Umbilical cord (tissue), 2 donors: Measurements from ENCODE around the gene FMN2. TPM values are rescaled to one million over a fixed set of nuclear protein-coding genes. Genes with fewer than 3 reads are reported as not detected.
"Not testable (repeated sequence)": the region's sequence is repeated elsewhere in the genome, so short reads cannot be mapped to it uniquely, and the experiment has no call there.

Experiments used
- DNase-seq: peaks from one replicate; pipeline ENCODE4 v3.0.0-alpha.2; 2015; ENCODE audit warnings: low spot score
- total RNA-seq: library from RNA; depleted of rRNA; stranded (reverse); fragments of >200 nt; gene quantifications from one replicate; pipeline ENCODE4 v1.2.3, GENCODE V29; 2014; ENCODE audit warnings: low replicate concordance; ENCODE audit not compliant: insufficient read depth

Gene FMN2
- total RNA-seq, 1 donor from 2014 or later = 6.5 TPM

DNA sequence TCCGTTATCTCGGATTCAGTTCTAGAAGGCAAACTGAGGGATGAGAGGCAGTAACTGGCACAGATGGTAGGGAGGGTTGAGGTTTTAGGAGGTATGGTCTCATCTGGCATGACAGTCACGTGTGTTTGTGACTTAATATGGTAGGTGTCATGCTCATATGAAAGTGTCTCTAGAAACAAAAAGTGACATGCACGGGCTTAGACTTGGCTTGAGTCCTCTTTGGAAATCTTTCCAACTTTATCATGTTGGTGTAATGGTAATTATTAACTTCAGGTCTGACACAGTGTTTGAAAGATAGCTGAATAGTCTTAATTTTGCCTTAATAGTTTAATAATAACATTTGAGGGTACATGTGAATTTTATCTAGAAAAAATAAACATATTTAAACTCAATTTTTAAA, 218.1 kb downstream of the FMN2 start:
- no peak for DNase-seq

- DNase-seq = peak; percentile 23
Observed at GRCh38 chr1:240310226-240310925, 218.7 kb downstream of the FMN2 start.

GRCh38 chr1:240312872-240313271, 221.2 kb downstream of the FMN2 start:
- no peak for DNase-seq

GRCh38 chr1:240314845-240315801, 223.4 kb downstream of the FMN2 start:
- no peak for DNase-seq

- no peak for DNase-seq
Observed at GRCh38 chr1:240319998-240320397, 228.3 kb downstream of the FMN2 start.

GRCh38 chr1:240320659-240321058, 229.0 kb downstream of the FMN2 start:
- DNase-seq = no peak

GRCh38 chr1:240322943-240323342, 231.3 kb downstream of the FMN2 start:
- no peak for DNase-seq

GRCh38 chr1:240328382-240328781, 236.7 kb downstream of the FMN2 start:
- DNase-seq = not testable (repeated sequence)

DNA sequence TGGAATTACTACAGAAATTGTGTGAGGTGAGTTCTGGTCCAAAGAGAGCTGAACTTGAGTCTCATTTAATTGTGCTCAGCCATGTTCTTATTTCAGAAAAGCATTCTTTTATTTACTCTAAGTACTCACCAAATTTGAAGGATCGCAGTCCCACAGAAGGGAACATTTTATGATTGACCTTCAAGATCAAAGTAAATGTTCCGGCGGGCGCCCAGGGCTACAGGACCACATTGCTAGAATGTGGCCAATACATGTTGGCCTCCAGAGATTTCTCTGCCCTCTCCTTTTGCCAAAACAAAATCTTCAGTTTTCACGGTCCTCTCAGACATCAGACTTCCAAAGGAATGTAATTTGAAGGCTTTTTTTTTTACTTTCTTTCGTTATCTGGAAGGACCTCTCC, 237.8 kb downstream of the FMN2 start:
- no peak for DNase-seq

DNA sequence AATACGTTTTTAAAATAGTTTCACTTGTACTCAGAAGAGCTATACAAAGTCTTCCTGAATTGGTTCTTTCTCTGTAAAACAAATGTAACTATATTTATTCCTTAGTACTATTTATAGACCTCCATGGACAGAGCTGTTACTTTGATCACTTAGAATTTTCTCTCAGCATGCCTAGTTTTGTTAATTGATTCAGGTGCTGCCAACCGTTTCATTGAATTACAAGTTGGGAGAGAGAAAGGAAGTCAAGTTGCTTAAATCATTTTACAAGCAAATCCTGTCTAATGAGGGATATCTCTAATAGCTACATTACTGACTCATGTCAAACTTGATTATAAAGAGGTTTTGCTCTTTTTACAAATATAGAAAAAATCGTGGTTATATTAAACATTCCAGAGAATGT, 241.0 kb downstream of the FMN2 start:
- DNase-seq = no peak

GRCh38 chr1:240337781-240338180, 246.1 kb downstream of the FMN2 start:
- DNase-seq = peak; percentile 62

GRCh38 chr1:240338837-240339236, 247.2 kb downstream of the FMN2 start:
- DNase-seq = no peak

DNA sequence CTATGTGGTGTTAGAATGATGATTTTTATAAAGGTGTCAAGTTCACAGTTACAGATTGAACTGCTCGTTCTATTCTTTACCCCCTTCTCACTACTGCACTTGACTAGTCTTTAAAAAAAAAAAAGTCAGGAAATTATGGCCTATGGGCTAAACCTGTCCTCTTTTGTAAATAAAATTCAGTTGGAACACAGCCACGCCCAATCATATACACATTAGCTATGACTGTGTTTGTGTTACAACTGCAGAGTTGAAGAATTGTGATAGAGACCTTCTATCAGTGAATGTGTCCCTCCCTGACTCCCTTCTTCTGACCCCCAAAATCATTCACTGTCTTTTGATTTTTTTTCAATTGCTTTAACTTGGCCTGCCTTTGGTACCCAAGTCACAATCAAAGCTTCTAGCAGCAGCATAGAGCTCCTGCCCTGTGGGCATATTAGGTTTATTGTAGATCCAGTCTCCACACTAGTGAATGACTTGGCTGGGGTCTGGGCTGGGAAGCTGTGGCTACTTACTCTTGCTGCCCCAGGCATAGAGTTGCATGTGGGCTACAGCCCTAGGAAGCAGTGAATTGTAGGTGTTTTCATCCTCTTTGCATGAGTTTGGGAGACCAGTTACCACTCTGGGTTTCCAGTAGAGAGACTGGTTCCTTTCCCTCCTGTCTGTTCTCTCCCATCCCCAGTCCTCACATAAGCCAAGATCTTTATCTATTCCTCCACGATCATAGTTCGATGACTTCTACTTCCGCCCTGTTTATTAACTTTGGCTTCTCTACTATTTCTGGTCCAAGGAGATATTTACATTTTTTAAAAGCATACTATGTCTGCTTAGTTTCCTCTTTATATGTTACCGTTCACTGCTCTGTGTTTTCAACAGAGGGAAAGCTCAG, 249.9 kb downstream of the FMN2 start:
- no peak for DNase-seq

DNA sequence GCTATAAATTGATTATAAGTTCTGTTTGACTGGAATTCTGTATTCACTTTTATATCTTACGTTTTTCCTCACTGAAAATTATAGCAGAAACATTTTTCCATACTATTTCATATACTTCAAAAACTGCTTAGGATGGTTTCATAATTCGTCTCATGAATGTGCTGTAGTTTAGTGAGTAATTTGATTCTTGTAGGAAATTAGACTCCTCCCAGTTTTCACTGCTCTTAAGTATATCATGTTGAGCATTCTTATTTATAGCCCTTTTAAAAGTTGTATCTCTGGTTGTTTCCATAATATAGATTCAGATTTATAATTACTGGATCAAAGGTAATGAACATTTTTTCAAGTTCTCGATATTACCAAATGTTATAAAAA, 250.6 kb downstream of the FMN2 start:
- DNase-seq = no peak

DNA sequence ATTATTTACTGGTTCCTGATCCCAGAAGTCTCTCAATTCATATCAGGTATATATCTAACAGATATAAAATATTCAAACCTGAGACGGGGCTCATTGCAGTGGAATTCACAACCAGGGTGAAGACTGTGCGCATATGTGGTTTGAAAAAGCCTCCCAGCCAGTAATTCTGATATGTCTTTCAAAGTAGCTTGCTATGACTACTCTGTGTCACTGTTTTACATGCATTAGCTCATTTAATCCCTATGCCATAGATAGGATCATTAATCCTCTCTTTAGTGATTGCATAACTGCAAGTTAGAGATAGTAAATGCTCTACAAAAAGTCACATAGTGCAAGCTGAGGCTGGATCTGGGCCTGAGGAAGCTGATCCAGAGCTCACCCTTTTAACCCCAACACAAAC, 251.4 kb downstream of the FMN2 start:
- DNase-seq = peak; percentile 15

DNA sequence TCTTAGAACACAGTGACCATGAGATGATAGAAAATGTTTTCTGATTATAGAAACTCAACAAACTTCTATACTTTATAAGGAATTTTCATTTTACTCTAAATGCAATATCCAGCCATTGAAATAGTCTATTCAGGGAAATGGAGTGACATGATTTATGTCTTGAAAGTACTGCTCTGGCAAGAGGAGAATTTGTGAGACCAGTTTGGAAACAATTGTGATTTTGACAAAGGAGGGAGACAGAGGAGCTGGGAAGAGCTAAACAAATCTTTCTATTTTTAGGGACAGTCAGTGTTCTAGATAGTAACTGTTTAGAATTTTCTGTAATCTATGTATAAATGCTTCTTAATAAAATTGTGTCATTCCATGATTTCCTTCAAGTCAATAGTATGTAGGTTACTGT, 252.3 kb downstream of the FMN2 start:
- DNase-seq = no peak

- no peak for DNase-seq
Observed at GRCh38 chr1:240344918-240345317, 253.2 kb downstream of the FMN2 start.

DNA sequence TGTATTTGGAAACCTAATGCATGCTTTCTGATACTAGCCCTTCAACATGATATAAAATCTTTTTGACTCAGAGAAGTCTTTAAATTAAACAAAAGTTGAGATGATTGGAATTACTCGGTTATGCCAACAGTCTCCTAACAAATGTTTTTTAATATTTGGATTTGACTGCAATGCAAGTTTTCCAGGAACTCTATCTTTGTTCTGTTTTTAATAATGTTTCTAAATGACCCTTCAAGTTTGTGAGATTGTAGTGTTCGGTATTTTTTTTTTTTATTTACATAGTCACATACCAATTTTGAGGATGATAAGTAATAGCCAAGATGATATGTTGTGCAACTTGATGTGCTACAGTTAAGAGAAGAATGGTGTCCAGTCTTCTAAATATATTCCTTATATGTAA, 258.0 kb downstream of the FMN2 start:
- no peak for DNase-seq

GRCh38 chr1:240350910-240351331, 259.2 kb downstream of the FMN2 start:
- DNase-seq = no peak

DNA sequence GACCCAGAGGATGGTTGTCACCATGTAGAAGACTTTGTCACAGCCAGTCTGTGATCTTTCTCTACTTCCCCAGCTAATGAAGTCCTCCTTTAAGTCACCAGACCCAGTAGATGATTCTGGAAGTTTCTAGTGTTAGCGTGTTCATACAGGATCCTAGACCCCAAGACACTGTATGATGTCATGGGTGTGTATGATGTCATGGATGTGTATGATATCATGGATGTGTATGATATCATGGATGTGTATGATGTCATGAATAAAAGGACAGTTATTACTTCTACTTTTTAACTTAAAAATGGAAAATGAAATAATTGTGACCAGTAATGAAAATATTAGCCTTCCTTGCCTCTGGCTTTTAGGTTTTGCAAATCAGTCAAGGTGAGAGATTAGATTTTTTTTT, 260.0 kb downstream of the FMN2 start:
- DNase-seq = no peak

- no peak for DNase-seq
Observed at GRCh38 chr1:240352769-240353168, 261.1 kb downstream of the FMN2 start.

DNA sequence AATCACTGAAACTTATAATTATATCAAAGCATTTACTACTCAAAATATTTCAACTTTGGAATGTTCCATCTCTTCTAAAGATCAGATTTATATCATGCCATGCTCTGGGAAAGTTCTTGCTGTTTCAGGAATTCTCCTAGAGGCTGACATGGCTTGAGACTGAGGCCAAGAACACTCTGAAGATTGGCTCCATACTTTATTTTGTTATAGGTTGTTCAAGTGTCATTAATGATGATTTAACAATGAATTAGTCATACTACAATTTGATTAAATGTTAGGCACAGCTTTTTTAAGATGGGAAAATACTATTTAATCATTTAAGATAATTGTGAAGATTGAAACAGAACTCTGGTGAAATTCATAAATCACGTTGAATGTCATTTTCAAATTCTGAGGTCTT, 264.9 kb downstream of the FMN2 start:
- no peak for DNase-seq
